ENCODE results near the gene DNAJA2.
"Not testable (repeated sequence)": the region's sequence is repeated elsewhere in the genome, so short reads cannot be mapped to it uniquely, and the experiment has no call there.

DNA sequence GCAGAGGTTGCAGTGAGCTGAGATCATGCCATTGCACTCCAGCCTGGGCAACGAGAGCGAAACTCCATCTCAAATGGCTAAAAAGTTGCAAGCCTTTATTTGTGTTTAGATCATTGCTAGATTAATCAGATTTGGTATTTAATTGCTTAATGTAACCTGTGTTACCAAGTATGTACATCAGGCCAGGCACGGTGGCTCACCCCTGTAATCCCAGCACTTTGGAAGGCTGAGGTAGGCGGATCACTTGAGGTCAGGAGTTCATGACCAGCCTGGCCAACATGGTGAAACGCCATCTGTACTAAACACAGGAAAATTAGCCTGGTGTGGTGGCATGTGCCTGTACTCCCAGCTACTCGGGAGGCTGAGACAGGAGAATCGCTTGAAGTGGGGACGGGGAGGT is 28.8 kb downstream of the DNAJA2 start:
- TF ChIP-seq, protein P1, sequence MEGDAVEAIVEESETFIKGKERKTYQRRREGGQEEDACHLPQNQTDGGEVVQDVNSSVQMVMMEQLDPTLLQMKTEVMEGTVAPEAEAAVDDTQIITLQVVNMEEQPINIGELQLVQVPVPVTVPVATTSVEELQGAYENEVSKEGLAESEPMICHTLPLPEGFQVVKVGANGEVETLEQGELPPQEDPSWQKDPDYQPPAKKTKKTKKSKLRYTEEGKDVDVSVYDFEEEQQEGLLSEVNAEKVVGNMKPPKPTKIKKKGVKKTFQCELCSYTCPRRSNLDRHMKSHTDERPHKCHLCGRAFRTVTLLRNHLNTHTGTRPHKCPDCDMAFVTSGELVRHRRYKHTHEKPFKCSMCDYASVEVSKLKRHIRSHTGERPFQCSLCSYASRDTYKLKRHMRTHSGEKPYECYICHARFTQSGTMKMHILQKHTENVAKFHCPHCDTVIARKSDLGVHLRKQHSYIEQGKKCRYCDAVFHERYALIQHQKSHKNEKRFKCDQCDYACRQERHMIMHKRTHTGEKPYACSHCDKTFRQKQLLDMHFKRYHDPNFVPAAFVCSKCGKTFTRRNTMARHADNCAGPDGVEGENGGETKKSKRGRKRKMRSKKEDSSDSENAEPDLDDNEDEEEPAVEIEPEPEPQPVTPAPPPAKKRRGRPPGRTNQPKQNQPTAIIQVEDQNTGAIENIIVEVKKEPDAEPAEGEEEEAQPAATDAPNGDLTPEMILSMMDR (conservative IDR thresholded peaks at IDR 0.05; ENCODE audit: low read depth, low read length) = not testable (repeated sequence)
- not testable (repeated sequence) for TF ChIP-seq EZH2 (IDR thresholded peaks at IDR 0.05; ENCODE audit: borderline replicate concordance, low read depth, low read length, poor library complexity, severe bottlenecking)
